Suprapubic skin (tissue), 4 donors: Measurements from ENCODE around the gene AJAP1.

Source experiments
- POLR2A ChIP-seq, 2 donors: fragments of 450-650 bp; IDR thresholded peaks; one replicate each; pipeline ENCODE4 v1.6.1; 2017; ENCODE audit warnings: antibody characterized with exemption in 2 of 2, mild to moderate bottlenecking in 2 of 2, moderate library complexity in 2 of 2
- POLR2AphosphoS5 ChIP-seq, 3 donors: sonication (generic); formaldehyde crosslinking; IDR thresholded peaks; one replicate each; pipeline ENCODE4 v1.6.1; 2017; ENCODE audit warnings: antibody characterized with exemption in 3 of 3
- TF ChIP-seq, protein P1 (sequence below), 2 donors: fragments of 200-600 bp in 1 of 2; fragments of 450-650 bp in 1 of 2; sonication (generic) in 1 of 2; IDR thresholded peaks; one replicate each; pipeline ENCODE4 v1.5.1; 2016 to 2019; ENCODE audit warnings: antibody characterized with exemption in 2 of 2, mild to moderate bottlenecking in 1 of 2, moderate library complexity in 1 of 2

DNA sequence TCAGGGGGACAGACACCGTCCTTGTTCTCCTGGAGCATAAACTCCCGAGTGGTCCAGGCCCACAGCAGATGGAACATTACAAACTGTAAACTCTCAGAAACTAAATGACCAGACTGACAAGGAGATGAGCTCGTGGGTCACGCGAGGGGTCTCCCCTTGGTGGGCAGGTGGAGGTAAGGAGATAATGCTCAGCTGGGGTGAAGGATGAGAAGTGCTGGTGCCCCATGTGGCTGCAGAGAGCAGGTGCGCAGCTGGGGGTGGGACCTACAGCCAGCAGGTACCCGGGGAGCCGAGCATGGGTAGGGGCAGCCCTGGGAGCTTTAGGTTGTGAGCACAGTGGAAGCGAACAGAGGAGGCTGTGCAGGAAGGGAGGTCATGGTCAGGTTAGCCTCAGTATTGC lies 40.1 kb downstream of the AJAP1 start:
- TF ChIP-seq, protein P1, sequence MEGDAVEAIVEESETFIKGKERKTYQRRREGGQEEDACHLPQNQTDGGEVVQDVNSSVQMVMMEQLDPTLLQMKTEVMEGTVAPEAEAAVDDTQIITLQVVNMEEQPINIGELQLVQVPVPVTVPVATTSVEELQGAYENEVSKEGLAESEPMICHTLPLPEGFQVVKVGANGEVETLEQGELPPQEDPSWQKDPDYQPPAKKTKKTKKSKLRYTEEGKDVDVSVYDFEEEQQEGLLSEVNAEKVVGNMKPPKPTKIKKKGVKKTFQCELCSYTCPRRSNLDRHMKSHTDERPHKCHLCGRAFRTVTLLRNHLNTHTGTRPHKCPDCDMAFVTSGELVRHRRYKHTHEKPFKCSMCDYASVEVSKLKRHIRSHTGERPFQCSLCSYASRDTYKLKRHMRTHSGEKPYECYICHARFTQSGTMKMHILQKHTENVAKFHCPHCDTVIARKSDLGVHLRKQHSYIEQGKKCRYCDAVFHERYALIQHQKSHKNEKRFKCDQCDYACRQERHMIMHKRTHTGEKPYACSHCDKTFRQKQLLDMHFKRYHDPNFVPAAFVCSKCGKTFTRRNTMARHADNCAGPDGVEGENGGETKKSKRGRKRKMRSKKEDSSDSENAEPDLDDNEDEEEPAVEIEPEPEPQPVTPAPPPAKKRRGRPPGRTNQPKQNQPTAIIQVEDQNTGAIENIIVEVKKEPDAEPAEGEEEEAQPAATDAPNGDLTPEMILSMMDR (IDR thresholded peaks at IDR 0.05): no peak
- TF ChIP-seq POLR2AphosphoS5 (IDR thresholded peaks at IDR 0.05) (no peak), POLR2A (IDR thresholded peaks at IDR 0.05) (no peak)
